ENCODE measurements around the gene FANCE. TPM values are rescaled to one million over a fixed set of nuclear protein-coding genes. Genes with fewer than 3 reads are reported as not detected.

Gene FANCE
- total and polyA plus RNA-seq, 5 donors from 2014 or later = 4.8 to 6.6 (median 5.4) TPM

DNA sequence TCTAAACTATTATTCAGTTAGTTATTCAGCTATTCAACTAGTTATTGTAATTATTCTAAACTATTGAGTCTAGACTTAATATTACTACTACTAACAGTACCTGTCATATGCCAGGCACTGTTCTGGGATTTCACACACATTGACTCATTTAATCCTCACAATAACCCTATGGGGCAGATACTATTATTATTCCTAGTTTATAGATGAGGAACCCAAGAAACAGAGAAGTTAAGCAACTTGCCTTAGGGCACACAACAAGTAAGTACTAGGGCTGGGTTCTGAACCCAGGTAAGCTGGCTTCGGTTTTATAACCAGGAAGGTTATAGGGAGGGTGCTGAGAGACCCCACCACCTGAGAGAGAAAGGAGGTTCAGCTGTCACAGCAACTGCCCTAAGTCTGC, 36.9 kb downstream of the FANCE start:
- Histone ChIP-seq H3K9me3 (ENCODE audit: control insufficient read depth in 2 of 2, low read length in 2 of 2) (no peaks in the 10 kb centered on the region), H3K4me3 (ENCODE audit: low read depth, low read length) (no peak overlapping the region), H3K4me1 (ENCODE audit: control insufficient read depth, insufficient read depth, low read length, poor library complexity, severe bottlenecking) (no peaks in the 10 kb centered on the region), H3K27ac (ENCODE audit: insufficient read depth, low read length, poor library complexity, severe bottlenecking) (no peak overlapping the region), H3K36me3 (ENCODE audit: control insufficient read depth, insufficient read depth, low read length) (no peaks in the 10 kb centered on the region), H3K27me3 (ENCODE audit: control insufficient read depth, insufficient read depth, low read length) (peaks cover 2% of the 10 kb centered on the region)
- Mint-ChIP-seq H3K9me3 (no peaks in the 10 kb centered on the region), H3K27me3 (peaks cover 2% of the 10 kb centered on the region), H3K36me3 (no peaks in the 10 kb centered on the region), H3K4me1 (peaks cover 0 to 11% (median under 1%) of the 10 kb centered on the region in 4 donors), H3K27ac (no peak overlapping the region), H3K4me3 (no peak overlapping the region)
- ATAC-seq (ENCODE audit: low read depth in 2 of 2) (no peak), DNase-seq (no peak)

- Histone ChIP-seq H3K27me3 (ENCODE audit: control insufficient read depth, insufficient read depth, low read length) (peaks cover 2% of the 10 kb centered on the region), H3K36me3 (ENCODE audit: control insufficient read depth, insufficient read depth, low read length) (no peaks in the 10 kb centered on the region), H3K27ac (ENCODE audit: insufficient read depth, low read length, poor library complexity, severe bottlenecking) (no peak overlapping the region), H3K4me1 (ENCODE audit: control insufficient read depth, insufficient read depth, low read length, poor library complexity, severe bottlenecking) (no peaks in the 10 kb centered on the region), H3K4me3 (ENCODE audit: low read depth, low read length) (no peak overlapping the region), H3K9me3 (ENCODE audit: control insufficient read depth in 2 of 2, low read length in 2 of 2) (no peaks in the 10 kb centered on the region)
- no peaks in the 10 kb centered on the region for H3K9me3 Mint-ChIP-seq
- no peaks in the 10 kb centered on the region for H3K36me3 Mint-ChIP-seq
- no peak for DNase-seq
- H3K27me3 Mint-ChIP-seq = peaks cover 4% of the 10 kb centered on the region
- no peak for ATAC-seq (ENCODE audit: low read depth in 2 of 2)
- no peak overlapping the region for H3K27ac Mint-ChIP-seq
- peaks cover 0 to 13% (median 1%) of the 10 kb centered on the region in 4 donors for H3K4me1 Mint-ChIP-seq
- no peak overlapping the region for H3K4me3 Mint-ChIP-seq
These were observed 38.1 kb downstream of the FANCE start for GRCh38 chr6:35489995-35490791.

DNA sequence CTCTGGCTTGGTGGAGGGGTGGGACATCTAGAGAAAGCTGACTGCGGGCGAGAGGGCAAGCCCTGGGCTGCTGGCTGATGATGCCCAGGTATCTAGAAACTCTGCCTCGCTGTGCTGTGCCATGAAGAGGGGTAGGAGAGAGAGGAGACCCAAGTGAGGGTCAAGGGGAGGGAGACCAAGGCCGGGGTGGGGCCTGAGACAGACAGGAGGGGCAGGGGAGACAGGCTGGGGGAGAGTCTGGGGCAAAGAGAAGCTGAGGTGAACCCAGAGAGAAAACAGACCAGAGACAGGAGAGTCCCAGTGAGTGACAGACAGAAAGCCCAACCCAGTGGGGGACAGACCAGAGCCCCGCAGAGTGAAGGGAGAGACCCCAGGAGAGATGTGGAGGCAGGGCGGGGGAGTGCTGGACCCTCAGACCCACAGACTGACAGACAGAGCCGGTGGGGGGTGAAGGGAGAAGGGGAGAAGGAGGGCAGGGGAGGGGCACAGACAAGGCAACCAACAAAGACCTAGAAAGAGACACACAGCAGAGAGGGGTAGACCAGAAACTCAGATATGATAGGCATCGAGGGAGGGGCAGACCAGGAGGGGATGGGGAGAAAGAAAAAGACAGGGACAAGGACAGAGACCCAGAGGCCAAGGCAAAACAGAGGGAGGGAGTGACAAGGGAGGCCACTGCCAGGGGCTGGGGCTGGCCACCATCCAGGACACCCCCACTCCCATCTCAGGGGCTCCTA, 38.9 kb downstream of the FANCE start:
- Mint-ChIP-seq H3K4me3 (no peak overlapping the region), H3K27me3 (peaks cover 10% of the 10 kb centered on the region), H3K27ac (no peak overlapping the region), H3K4me1 (peaks cover 0 to 19% (median 1%) of the 10 kb centered on the region in 4 donors), H3K36me3 (no peaks in the 10 kb centered on the region), H3K9me3 (no peaks in the 10 kb centered on the region)
- Histone ChIP-seq H3K4me1 (ENCODE audit: control insufficient read depth, insufficient read depth, low read length, poor library complexity, severe bottlenecking) (no peaks in the 10 kb centered on the region), H3K36me3 (ENCODE audit: control insufficient read depth, insufficient read depth, low read length) (no peaks in the 10 kb centered on the region), H3K27me3 (ENCODE audit: control insufficient read depth, insufficient read depth, low read length) (peaks cover 2% of the 10 kb centered on the region), H3K9me3 (ENCODE audit: control insufficient read depth in 2 of 2, low read length in 2 of 2) (no peaks in the 10 kb centered on the region), H3K27ac (ENCODE audit: insufficient read depth, low read length, poor library complexity, severe bottlenecking) (no peak overlapping the region), H3K4me3 (ENCODE audit: low read depth, low read length) (no peak overlapping the region)
- ATAC-seq (ENCODE audit: low read depth in 2 of 2) (no peak), DNase-seq (no peak)

DNA sequence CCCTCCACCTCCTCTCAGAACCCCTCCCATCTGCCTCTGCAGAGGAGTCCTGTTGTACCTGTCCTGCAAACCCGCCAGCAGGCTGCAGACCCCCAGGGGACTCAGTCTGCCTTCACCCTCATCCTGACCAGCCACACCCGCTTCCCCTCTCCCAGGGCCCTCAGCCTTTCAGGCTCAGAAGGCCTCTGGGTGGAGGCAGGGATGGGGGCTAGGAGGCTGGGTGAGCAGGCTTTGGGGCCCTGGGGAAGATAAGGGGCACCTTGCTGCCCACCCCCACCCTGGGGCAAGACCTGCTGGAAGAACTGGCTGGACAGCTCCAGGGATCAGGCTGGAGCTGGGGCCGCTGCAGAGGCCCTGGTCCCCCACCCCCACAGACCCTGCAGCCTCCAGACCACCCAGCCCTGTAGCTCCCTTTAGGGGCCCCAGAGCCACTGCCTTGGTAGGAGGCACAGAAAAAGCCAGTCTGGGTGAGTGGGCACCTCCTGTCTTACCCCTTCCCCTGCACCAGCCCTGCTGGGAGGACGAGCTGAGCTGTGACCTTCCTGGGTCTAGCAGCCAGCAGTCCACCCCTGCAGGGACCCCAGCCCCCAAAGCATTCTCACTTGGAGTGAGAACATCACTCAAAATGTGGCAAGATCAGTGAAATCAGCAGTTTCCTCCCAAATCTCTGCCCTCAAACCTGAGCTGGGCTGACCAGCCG, 39.6 kb downstream of the FANCE start:
- H3K4me3 ChIP-seq (ENCODE audit: low read depth, low read length) = no peak overlapping the region
- no peaks in the 10 kb centered on the region for H3K9me3 ChIP-seq (ENCODE audit: control insufficient read depth in 2 of 2, low read length in 2 of 2)
- Mint-ChIP-seq H3K36me3 (no peaks in the 10 kb centered on the region), H3K4me1 (peaks cover 0 to 20% (median 1%) of the 10 kb centered on the region in 4 donors), H3K9me3 (no peaks in the 10 kb centered on the region), H3K27ac (no peak overlapping the region), H3K4me3 (no peak overlapping the region), H3K27me3 (peaks cover 10% of the 10 kb centered on the region)
- peaks cover 2% of the 10 kb centered on the region for H3K27me3 ChIP-seq (ENCODE audit: control insufficient read depth, insufficient read depth, low read length)
- H3K4me1 ChIP-seq (ENCODE audit: control insufficient read depth, insufficient read depth, low read length, poor library complexity, severe bottlenecking) = peaks cover 5% of the 10 kb centered on the region
- ATAC-seq (ENCODE audit: low read depth in 2 of 2) = no peak
- no peak for DNase-seq
- no peak overlapping the region for H3K27ac ChIP-seq (ENCODE audit: insufficient read depth, low read length, poor library complexity, severe bottlenecking)
- no peaks in the 10 kb centered on the region for H3K36me3 ChIP-seq (ENCODE audit: control insufficient read depth, insufficient read depth, low read length)

DNA sequence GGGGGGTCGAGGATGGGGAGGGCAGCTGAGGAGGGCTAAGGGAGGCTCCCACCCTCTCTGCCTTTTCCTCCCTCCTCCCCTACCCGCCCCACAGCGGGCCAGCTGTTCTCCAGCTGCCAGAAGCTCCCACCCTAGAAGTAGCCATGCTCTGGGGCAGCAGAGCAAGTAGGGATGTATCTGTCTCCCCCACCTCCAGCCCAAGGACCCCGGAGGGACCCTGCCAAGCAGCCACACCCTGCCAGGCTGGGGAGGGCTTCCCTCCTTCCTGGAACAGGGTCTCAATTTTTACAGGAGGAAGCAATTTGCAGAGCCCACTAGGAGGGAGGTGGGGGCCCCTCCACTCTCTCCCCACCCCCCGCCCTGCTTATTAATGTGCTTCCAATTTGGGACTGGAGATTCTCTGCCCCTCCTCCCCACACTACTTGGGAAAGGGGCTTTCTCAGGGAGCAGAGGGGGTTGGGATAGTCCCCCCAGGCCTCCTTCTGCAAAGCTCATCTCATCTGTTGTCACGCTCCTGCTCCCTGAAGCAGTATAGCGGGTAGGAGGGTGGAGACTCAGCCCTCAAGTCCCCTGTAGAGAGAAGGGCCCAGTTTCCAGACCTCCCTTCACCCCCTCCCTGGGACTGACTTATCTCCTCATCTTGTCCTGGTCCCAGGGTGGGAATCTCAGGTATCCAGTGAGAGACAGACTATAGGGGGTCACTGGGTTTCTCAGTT, 40.3 kb downstream of the FANCE start:
- H3K4me1 ChIP-seq (ENCODE audit: control insufficient read depth, insufficient read depth, low read length, poor library complexity, severe bottlenecking) = peaks cover 8% of the 10 kb centered on the region
- no peaks in the 10 kb centered on the region for H3K36me3 ChIP-seq (ENCODE audit: control insufficient read depth, insufficient read depth, low read length)
- H3K27ac ChIP-seq (ENCODE audit: insufficient read depth, low read length, poor library complexity, severe bottlenecking) = no peak overlapping the region
- H3K4me3 ChIP-seq (ENCODE audit: low read depth, low read length) = no peak overlapping the region
- Mint-ChIP-seq H3K4me3 (no peak overlapping the region), H3K36me3 (no peaks in the 10 kb centered on the region), H3K27ac (peak overlapping the region in 2 of 3 donors; percentile 36 to 43), H3K27me3 (peaks cover 10% of the 10 kb centered on the region), H3K9me3 (no peaks in the 10 kb centered on the region), H3K4me1 (peaks cover 0 to 20% (median 1%) of the 10 kb centered on the region in 4 donors)
- H3K9me3 ChIP-seq (ENCODE audit: control insufficient read depth in 2 of 2, low read length in 2 of 2) = no peaks in the 10 kb centered on the region
- H3K27me3 ChIP-seq (ENCODE audit: control insufficient read depth, insufficient read depth, low read length) = peaks cover 2% of the 10 kb centered on the region
- DNase-seq (no peak), ATAC-seq (ENCODE audit: low read depth in 2 of 2) (no peak)

DNA sequence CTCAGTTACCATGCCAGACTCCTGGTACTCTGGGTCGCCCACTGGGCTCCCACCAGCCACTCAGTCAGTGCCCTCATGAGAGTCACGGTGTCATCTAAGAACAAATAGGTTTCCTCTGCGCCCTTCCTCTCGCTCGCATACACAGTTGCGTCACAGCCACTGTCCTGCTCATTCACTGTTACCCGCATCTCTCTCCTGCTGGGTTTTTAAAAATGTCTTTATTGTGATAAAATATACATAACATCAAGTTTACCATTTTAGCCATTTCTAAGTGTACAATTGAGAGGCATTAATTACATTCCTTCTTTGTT, 40.8 kb downstream of the FANCE start:
- H3K27me3 ChIP-seq (ENCODE audit: control insufficient read depth, insufficient read depth, low read length) = peaks cover 2% of the 10 kb centered on the region
- H3K36me3 ChIP-seq (ENCODE audit: control insufficient read depth, insufficient read depth, low read length) = no peaks in the 10 kb centered on the region
- H3K4me1 ChIP-seq (ENCODE audit: control insufficient read depth, insufficient read depth, low read length, poor library complexity, severe bottlenecking) = peaks cover 13% of the 10 kb centered on the region
- DNase-seq = no peak
- Mint-ChIP-seq H3K27ac (peak overlapping the region in 2 of 3 donors; percentile 36 to 43), H3K27me3 (peaks cover 10% of the 10 kb centered on the region), H3K9me3 (no peaks in the 10 kb centered on the region), H3K4me1 (peaks cover 0 to 20% (median 1%) of the 10 kb centered on the region in 4 donors), H3K4me3 (peak overlapping the region in 1 of 4 donors; percentile 8), H3K36me3 (no peaks in the 10 kb centered on the region)
- no peak overlapping the region for H3K27ac ChIP-seq (ENCODE audit: insufficient read depth, low read length, poor library complexity, severe bottlenecking)
- ATAC-seq (ENCODE audit: low read depth in 2 of 2) = no peak
- no peaks in the 10 kb centered on the region for H3K9me3 ChIP-seq (ENCODE audit: control insufficient read depth in 2 of 2, low read length in 2 of 2)
- H3K4me3 ChIP-seq (ENCODE audit: low read depth, low read length) = no peak overlapping the region

- Mint-ChIP-seq H3K27ac (peak overlapping the region in 1 of 3 donors; percentile 36), H3K9me3 (peaks cover 0 to under 1% (median 0%) of the 10 kb centered on the region in 7 donors), H3K27me3 (peaks cover 13% of the 10 kb centered on the region), H3K4me1 (peaks cover 0 to 23% (median 2%) of the 10 kb centered on the region in 4 donors), H3K4me3 (peak overlapping the region in 2 of 4 donors; percentile 53 to 54), H3K36me3 (no peaks in the 10 kb centered on the region)
- DNase-seq = no peak
- H3K36me3 ChIP-seq (ENCODE audit: control insufficient read depth, insufficient read depth, low read length) = no peaks in the 10 kb centered on the region
- no peak overlapping the region for H3K4me3 ChIP-seq (ENCODE audit: low read depth, low read length)
- H3K4me1 ChIP-seq (ENCODE audit: control insufficient read depth, insufficient read depth, low read length, poor library complexity, severe bottlenecking) = peaks cover 17% of the 10 kb centered on the region
- no peaks in the 10 kb centered on the region for H3K9me3 ChIP-seq (ENCODE audit: control insufficient read depth in 2 of 2, low read length in 2 of 2)
- peaks cover 2% of the 10 kb centered on the region for H3K27me3 ChIP-seq (ENCODE audit: control insufficient read depth, insufficient read depth, low read length)
- no peak overlapping the region for H3K27ac ChIP-seq (ENCODE audit: insufficient read depth, low read length, poor library complexity, severe bottlenecking)
- ATAC-seq (ENCODE audit: low read depth in 2 of 2) = no peak
These were observed 41.3 kb downstream of the FANCE start for GRCh38 chr6:35493307-35493983.
